ENCODE data around the gene AKT3.

- no peak for TF ChIP-seq CTCF (IDR thresholded peaks at IDR 0.05; ENCODE audit: low read length)
- TF ChIP-seq EZH2phosphoT487 (IDR thresholded peaks at IDR 0.05; ENCODE audit: low read length) = no peak
- no peak for TF ChIP-seq EZH2 (optimal IDR thresholded peaks at IDR 0.05; ENCODE audit: low read depth, low read length)
These were observed 325.0 kb downstream of the AKT3 start for GRCh38 chr1:243525085-243525487.

Data from MM.1S (cell line).